Midbrain (tissue), 1 donor: Measurements from ENCODE around the gene FOXJ3.

Experiments used
- DNase-seq: peaks from one replicate; lab custom pipeline; 2025; lab: John Stamatoyannopoulos, UW

FOXJ3 gene

DNA sequence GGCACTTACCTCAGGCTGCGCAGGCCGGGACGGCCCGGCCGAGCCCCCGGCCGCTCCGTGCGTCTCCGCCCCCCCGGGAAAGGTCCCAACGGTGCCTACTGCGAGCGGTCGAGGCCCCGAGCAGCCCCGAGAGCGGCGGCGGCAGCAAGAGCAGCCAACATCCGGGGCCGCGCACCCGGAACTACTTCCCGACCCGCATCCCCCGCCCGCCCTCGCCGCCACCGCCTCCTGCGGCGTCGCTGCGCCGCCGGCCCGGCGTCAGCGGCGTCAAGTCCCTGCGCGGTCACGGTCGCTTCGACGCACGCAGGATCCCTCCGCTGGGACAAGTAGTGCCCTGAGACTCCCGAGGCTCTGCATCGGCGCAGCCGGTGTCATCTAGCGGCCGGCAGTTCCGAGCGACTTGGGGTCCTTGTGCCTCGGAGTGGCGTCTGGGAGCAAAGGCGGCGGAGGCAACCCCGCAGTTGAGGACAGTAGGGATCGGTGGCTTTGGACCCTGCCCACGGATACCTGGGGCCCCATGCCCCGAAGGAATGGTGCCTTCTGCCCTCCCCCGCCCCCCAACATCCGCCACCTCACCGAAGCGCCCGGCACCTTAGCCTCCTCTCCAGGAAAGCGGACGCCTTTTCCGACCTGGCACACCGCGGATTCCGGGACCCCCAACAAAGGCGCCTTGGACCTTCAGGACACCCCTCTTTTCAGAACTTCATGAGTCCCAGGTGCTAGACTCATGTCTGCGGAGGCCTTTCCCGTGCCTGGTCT, at the start of gene FOXJ3:
Gene FOXJ3, minus strand, starts transcription at position 186 of the 759 bp plus-strand sequence. CDS start 24,142 bp downstream, outside the sequence.
- peak; percentile 92 for DNase-seq

DNA sequence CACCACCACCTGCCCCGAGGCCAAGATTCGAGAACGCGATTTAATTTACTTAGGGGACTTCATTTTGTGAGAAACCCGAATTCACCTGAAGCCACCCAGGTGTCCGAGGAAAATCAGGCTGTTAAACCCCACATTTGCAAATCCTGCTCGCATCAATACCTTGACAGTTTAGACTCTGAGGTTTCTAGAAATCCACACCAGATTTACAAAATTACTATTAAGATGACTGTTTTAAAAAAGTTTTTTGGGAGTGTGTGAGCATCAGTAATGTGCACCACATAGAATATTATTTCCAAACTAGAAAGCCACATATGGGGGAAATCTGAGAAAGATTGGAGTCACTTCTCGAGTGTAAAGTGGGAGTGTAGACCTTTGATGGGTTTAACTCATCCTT, 46.2 kb upstream of the FOXJ3 start:
- DNase-seq, result no peak

- DNase-seq, result peak; percentile 58
Observed at GRCh38 chr1:42380586-42381279, 45.7 kb upstream of the FOXJ3 start, which contains the start of gene RIMKLA. RIMKLA (plus strand) TSS chr1:42380792; CDS start chr1:42380935, 143 bp downstream.

DNA sequence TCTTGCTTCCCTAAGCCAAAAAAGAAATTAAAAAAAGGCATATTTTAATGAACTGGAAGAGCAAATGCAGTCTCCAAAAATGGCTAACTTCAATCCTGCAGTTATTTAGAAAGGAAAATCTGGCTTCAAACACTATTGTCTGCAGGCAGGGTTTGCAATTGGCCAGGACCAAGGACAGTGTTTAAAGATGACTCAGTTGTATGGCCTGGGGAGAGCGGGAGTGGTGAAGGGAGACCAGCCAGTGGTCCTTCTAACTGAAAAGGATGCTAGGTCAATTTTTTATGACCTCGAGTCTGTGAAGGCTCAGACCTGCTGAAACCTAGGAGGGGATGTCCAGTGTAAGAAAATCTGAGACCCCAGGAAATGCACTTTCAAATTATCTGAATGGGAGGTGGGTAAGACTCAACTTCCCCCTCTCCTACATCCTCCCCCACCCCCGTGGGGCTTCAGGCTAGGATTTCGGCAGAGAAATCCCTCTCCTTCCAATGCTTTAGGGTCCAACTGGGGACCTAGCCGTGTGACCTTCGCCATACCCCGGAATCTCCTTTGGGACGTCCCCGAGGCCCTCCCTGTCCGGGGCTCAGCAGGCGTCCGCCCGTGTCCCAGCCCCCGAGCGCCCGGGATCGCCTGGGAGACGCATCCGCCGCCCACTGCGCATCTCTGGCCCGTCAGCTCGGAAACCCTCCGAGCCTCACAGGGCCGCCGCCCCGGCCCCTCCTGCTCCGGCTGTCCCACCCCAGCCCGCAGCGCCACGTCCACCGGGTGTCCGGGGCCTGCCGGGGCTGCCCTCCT, 45.0 kb upstream of the FOXJ3 start:
- peak; percentile 28 for DNase-seq

DNA sequence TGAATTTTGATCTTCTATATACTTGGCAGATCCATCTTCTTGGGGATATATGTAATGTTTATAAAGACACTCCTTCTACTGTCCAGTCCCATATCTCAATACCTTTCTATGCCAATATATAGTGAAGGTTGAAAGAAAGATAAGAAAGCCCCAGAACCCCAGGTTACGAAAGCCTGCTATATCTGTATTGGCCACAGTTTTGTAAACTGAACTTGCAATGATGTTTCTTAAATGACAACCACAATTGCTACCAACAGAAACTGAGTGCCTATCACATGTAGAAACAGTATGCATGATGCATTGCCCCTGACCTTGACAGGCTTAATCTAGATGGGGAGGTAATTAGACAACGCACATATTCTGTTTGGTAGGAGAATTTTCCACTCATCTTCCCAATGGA, 37.8 kb upstream of the FOXJ3 start:
- no peak for DNase-seq

DNA sequence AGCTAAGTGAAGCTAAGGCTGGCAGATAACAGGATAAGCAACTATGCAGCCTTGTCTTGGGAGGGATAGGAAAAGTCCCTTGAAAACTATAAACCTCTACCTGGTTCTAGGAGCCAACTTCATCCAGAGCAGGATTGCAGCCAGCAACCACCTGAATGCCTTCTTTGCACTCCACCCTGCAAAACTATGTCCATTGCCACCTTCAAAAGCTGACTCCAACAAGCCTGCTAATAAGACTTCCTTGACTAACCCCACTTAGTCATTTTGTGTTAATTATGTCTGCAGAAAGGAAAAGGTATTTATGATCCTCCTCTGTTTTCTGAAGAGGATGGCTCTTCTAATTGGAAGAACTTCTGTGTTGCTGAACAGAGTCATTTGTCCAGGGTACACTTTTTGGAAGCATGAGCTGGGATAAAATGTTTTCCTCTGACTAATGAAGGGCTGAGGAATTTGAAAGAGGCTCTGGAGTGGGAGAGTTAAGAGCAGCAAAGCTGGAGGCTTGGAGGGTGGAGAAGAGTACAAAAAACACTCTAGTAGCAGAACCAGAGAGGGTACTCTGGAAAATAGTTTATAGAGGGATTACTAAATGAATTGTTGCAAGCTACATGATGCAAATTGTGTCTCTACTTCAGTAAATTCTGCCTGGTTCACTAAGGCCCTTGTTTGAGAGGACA, 36.0 kb upstream of the FOXJ3 start:
- no peak for DNase-seq

GRCh38 chr1:42369471-42369870, 34.4 kb upstream of the FOXJ3 start:
- no peak for DNase-seq

DNA sequence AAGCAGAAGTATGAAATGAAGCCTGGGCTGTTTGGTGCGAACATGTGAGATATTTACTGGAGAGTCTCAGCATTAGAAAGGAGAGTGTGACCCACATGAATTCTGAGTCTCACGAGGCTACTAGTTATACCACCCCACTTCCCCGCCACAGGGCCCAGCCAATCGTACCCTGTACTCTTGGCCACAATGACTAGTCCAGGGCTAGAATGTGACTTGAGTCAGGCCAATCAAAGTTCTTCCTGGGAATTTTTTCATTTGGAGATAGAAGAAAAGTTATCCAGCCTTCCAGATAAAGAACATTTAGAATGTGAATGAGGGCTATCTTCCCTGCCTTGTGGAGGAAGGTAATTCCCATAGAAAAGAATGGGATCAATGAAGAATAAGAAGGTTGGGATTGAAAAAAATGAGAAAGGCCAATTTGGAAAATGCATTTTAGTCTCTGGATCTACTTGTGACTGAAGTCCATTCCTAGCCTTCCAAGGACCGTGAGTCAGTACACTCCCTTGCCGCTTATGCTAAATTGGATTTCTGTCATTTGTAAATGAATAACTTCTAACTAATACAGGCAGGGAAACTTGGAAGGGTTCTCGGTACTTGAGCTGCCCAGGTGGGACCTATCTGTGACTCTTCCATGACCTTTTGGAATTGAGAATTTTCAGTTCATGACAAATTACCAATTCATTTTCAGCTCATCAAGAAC, 33.2 kb upstream of the FOXJ3 start:
- DNase-seq, result no peak

GRCh38 chr1:42365118-42365517, 30.1 kb upstream of the FOXJ3 start:
- DNase-seq, result no peak

GRCh38 chr1:42364542-42364941, 29.5 kb upstream of the FOXJ3 start:
- DNase-seq, result no peak

DNA sequence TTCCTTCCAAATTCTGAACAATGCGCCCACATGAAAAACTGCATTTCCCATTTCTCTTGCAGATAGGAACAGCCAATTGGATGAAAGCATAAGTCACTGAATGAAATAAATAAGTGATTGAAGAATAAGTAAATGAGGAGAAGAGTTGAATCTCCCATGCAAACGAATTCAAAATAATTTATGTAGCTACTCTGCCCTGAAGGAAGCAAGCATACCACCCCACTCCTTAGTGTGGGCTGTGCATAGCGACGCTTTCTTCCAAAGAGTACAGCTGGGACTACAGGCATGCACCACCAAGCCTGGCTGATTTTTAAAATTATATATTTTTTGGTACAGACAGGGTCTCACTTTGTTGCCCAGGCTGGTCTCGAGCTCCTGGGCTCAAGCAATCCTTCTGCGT, 29.1 kb upstream of the FOXJ3 start:
- no peak for DNase-seq

DNA sequence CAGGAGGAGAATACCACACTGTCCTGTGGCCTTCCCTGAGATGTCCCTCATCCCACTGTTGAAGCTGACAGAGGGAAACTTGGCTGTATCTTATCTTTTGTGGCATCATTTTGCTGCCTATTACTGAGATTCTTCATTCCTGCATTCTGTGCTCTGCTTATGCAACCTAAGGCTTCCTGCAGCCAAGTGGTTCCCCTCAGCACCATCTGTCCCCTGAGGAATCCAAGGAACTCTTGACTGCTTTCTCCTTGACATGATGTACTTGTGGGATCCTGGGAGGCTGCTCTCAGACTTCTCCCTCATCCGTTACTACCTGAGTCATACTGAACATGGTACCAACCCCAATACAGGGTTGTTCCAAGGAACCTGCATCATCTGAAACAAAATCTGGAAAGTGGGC, 24.4 kb upstream of the FOXJ3 start:
- DNase-seq, result no peak

DNA sequence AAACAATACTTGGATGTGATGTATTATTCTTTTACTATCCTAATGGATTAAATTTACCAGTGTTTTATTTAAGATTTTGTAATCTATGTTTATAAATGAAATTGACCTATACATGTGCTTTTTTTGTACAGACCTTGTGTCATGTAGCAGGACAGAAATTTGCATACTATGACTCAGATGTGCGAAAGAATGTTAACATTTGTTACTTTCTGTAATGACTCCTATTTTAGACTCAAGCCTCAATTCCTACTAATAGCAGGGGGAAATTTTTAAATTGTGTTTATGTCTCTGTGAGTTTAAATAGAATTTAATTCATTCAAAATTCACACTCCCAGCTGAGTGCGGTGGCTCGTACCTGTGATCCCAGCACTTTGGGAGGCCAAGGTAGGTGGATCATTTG, 23.8 kb upstream of the FOXJ3 start:
- no peak for DNase-seq

- no peak for DNase-seq
Observed at GRCh38 chr1:42350086-42350485, 15.1 kb upstream of the FOXJ3 start.

GRCh38 chr1:42348498-42348897, 13.5 kb upstream of the FOXJ3 start:
- DNase-seq, result no peak

DNA sequence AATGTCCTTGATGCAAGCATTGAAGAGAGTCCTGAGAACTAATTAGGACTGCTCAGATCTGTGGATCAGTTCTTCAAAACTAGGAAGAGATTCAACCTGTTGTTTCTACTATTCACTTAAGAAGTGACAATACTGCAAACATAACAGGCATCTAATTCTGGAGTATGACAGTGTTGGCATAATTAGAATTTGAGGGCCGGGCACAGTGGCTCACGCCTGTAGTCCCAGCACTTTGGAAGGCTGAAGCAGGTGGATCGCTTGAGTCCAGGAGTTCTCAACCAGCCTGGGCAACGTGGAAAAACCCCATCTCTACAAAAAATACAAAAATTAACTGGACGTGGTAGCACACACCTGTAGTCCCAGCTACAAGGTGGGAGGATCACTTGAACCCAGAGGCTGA, 8.0 kb upstream of the FOXJ3 start:
- DNase-seq, result no peak

- no peak for DNase-seq
Observed at GRCh38 chr1:42340901-42341300, 5.9 kb upstream of the FOXJ3 start.

DNA sequence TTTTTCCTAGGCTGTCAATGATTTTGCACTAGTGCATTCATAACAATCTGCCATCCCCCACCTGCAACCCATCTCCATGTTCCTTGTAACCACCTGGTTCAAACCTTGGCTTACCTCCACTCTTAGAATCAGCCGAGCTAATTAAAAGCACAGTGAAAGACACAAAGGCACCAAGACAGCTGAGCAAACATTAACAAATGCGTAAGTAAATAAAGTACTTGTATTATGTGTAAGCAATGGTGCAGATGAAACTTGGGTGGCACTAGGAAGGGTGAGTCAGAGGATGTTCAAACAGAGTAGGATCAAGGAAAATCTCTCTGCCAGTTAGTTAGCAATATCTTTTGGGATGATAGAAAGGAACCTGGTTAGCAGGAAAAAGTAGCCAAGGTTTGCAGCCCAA, 5.1 kb upstream of the FOXJ3 start:
- no peak for DNase-seq

GRCh38 chr1:42336978-42337377, 1.9 kb upstream of the FOXJ3 start:
- no peak for DNase-seq

- no peak for DNase-seq
Observed at GRCh38 chr1:42335809-42336518, 929 bp upstream of the FOXJ3 start.
